ENCODE measurements around the gene RHOV.
"Not testable (repeated sequence)": the region's sequence is repeated elsewhere in the genome, so short reads cannot be mapped to it uniquely, and the experiment has no call there.

RHOV gene

DNA sequence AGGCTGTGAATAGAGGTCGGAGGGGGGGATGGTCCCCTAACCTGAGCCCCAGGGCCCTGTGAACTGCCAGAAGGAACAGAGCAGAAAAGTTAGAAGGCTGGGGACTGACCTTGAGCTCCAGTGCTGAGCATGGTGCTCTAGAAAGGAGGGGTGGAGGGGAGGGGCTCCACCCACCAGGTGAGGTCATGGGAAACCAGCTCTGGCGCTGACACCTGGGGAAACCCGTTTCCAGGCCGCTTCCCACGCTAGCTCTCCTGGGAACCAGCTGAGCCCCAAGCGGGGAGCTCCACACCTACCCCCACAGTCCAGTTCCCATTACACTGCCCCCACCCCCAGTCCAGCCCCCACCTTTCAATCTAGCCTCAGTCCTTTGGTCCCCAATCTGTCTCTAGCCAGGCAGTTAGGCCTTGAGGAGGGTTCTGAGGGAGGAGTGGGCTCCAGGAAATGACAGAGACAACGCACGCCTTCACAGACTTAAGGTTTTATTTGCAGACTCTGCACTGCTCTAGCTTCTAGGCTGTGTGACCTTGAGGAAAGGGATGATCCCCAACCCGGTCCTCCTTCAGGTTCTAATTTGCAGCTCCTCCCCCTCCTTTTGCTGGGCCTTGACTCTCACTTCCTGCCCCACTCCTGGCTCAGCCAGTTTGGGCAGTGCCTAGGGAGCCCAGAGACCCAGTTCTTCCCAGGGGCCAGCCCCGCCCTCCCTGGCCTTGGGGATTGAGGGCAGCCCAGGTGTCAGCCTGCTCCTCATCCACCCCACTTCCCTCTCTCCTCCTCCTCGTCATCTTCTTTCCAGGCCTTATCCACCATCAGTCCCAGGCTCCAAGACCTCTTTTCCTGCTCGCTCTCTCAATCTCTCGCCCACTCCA lies 2.1 kb downstream of the RHOV start:
- H3K27ac ChIP-seq, result no peak overlapping the region
- TF ChIP-seq ZFX (IDR thresholded peaks at IDR 0.05; ENCODE audit: borderline replicate concordance), result no peak
- TF ChIP-seq, protein P1, sequence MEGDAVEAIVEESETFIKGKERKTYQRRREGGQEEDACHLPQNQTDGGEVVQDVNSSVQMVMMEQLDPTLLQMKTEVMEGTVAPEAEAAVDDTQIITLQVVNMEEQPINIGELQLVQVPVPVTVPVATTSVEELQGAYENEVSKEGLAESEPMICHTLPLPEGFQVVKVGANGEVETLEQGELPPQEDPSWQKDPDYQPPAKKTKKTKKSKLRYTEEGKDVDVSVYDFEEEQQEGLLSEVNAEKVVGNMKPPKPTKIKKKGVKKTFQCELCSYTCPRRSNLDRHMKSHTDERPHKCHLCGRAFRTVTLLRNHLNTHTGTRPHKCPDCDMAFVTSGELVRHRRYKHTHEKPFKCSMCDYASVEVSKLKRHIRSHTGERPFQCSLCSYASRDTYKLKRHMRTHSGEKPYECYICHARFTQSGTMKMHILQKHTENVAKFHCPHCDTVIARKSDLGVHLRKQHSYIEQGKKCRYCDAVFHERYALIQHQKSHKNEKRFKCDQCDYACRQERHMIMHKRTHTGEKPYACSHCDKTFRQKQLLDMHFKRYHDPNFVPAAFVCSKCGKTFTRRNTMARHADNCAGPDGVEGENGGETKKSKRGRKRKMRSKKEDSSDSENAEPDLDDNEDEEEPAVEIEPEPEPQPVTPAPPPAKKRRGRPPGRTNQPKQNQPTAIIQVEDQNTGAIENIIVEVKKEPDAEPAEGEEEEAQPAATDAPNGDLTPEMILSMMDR (IDR thresholded peaks at IDR 0.05), result no peak

DNA sequence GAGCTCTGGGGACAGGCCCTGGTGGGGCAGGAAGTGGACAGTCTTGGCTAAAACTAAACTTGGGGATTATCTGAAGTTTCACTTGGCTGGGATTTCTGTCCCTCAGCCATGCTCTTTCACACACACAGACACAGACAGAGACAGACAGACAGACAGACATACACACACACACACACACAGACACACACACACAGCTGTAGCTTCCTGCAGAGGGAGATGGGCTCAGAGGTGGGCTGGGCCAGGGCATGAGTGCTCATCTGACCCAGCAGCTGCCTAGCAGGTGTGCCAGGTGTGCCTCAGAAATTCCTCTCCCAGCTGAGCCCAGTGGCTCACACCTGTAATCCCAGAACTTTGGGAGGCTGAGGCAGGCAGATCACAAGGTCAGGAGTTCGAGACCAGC lies 3.3 kb downstream of the RHOV start:
- no peak overlapping the region for H3K27ac ChIP-seq
- TF ChIP-seq ZFX (IDR thresholded peaks at IDR 0.05; ENCODE audit: borderline replicate concordance), result no peak
- TF ChIP-seq, protein P1 (IDR thresholded peaks at IDR 0.05), result no peak

DNA sequence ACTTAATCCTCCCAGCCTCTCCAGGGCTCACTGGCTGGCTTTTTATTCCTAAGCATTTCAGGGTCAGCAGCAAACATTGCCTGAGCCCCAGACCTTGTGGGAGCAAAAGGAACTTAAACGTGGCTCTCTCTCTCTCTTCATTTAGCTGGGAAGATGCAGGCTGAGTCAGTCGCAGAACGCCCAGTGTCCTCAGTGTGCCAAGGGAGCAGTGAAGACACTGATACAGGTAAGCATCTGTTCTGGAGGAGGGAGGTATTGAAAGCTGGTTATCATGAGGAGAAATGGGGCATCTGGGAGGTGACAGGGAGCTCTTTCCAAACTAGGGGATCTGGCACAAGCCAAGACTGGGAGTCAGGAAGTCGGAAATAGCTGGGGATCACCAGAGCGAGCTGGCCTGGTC lies 4.3 kb downstream of the RHOV start:
- no peak overlapping the region for H3K27ac ChIP-seq
- TF ChIP-seq, protein P1 (IDR thresholded peaks at IDR 0.05), result no peak
- no peak for TF ChIP-seq ZFX (IDR thresholded peaks at IDR 0.05; ENCODE audit: borderline replicate concordance)

DNA sequence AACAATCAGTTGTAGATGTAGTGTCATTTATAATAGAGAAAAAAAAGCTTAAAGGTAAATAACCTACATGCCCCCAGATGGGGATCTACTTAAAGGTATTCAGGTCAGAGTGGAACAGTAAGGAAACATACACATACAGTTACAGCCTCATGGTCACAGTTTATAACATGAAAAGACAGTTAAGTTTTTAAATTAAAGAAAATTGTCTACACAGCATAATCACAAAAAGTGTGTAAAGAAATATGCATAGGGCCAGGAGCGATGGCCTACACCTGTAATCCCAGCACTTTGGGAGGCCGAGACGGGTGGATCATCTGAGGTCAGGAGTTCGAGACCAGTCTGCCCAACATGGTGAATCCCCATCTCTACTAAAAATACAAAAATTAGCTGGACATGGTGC lies 6.8 kb downstream of the RHOV start:
- TF ChIP-seq, protein P1 (IDR thresholded peaks at IDR 0.05), result no peak
- no peak for TF ChIP-seq ZFX (IDR thresholded peaks at IDR 0.05; ENCODE audit: borderline replicate concordance)
- no peak overlapping the region for H3K27ac ChIP-seq

DNA sequence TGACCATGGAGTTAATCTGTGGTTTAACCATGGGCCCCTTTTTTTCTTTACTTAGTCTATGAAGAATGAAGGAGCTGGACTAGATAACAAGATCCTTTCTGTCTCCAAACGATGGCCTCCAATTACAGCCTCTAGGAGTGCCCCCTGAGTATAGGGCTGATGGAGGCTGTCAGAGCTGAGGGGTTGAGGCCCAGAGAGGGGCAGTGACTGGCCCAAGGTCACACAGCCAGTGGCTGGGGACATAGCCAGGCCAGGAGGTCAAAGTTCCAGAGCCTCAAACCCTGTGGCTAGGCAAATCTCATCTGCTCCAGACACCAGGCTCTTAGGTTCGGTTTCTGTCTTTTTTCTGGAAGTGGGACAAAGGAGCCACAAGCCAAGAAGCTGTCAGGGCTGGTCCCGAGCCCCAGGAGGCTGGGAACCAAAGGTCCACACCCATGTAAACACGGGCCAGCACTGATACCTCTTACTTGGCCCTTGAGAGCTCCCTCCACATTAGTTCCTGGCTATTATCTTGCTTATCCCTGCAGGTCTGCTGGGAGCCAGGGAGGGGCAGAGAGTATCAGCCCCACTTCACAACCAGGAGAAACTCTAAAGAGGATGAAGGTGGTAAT lies 10.3 kb downstream of the RHOV start:
- TF ChIP-seq, protein P1 (IDR thresholded peaks at IDR 0.05), result no peak
- TF ChIP-seq ZFX (IDR thresholded peaks at IDR 0.05; ENCODE audit: borderline replicate concordance), result no peak

DNA sequence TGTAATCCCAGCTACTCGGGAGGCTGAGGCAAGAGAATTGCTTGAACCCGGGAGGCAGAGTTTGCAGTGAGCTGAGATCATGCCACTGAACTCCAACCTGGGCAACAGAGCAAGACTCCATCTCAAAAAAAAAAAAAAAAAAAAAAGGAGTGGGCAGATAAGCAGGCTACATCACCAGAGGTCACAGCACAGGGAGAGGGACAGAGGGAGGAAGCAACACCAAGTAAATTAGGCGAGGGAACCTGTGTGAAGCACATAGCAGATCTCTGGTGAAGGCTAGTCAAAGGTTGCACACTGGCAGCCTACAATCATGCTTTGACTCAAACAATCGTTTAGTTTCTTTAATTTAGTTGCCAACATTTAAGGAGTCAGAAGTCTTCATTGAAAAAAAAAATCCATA lies 12.9 kb downstream of the RHOV start:
- H3K27ac ChIP-seq, result not testable (repeated sequence)

More for the DNA sequence above, 10.3 kb downstream of the RHOV start:
- no peak overlapping the region for H3K27ac ChIP-seq

DNA sequence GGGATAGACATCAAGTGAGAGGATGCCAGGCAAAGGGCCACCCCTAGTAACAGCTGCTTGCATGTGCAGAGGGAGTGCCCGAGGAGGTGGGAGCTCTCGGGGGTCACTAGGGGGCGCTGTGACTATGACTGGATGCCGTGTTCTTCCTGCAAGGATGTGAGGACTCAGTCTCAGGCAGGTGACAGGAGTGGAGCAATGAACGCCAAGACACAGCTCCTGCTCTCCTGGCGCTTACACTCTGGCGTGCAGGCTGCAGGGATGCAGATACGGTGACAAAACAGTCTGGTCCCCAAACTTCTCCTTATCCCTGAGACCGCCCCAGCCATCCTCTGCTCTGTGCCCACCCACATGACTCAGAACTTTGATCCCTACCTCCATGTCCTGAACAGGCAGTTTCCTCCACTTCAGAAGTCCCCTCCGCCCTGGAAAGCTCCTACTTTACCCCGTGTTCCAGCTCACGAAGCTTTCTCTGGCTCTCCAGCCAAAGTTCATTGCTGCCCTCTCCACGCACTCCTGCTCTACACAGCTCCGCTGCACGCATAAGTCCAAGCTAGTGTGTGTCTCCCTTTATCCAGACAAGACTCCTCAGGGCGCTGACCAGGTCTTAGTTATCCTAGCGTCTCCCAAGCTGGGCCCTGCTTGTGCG lies 14.7 kb downstream of the RHOV start:
- H3K27ac ChIP-seq, result no peak overlapping the region
- TF ChIP-seq, protein P1 (IDR thresholded peaks at IDR 0.05), result peak; percentile 91
- no peak for TF ChIP-seq ZFX (IDR thresholded peaks at IDR 0.05; ENCODE audit: borderline replicate concordance)

Data from 22Rv1 (cell line).